WTC11 (cell line): Measurements from ENCODE around the gene AK8. TPM values are rescaled to one million over a fixed set of nuclear protein-coding genes. Genes with fewer than 3 reads are reported as not detected.

ENCODE experiments used
- ATAC-seq: fragments of 200-7000 bp; cut with Tn5 transposase; 2 replicates; pipeline ENCODE4 v1.10.0; 2021; ENCODE audit warnings: mild to moderate bottlenecking, moderate library complexity
- CTCF ChIA-PET: fragments of 300-600 bp; sonication (Branson Sonifier 250); formaldehyde crosslinking; loops from one replicate; lab custom pipeline; 2021; ENCODE audit warnings: antibody characterized with exemption; lab: Charles Lee
- POLR2A ChIA-PET: fragments of 350-600 bp; sonication (Branson Sonifier 250); formaldehyde crosslinking; loops from one replicate; lab custom pipeline; 2021; ENCODE audit warnings: antibody characterized with exemption; lab: Charles Lee
- DNase-seq: peaks from one replicate; pipeline ENCODE4 v3.0.0; 2021; ENCODE audit warnings: low spot score
- H3K27ac Mint-ChIP-seq: 2 replicates; pipeline ENCODE4 v1.8.0; 2021; ENCODE audit warnings: mixed read lengths
- H3K27me3 Mint-ChIP-seq: 2 replicates; pipeline ENCODE4 v1.8.0; 2021; ENCODE audit warnings: low read depth, mild to moderate bottlenecking, moderate library complexity, mixed read lengths
- H3K36me3 Mint-ChIP-seq: 2 replicates; pipeline ENCODE4 v1.8.0; 2021; ENCODE audit warnings: mixed read lengths
- H3K4me1 Mint-ChIP-seq: 2 replicates; pipeline ENCODE4 v1.8.0; 2022; ENCODE audit warnings: mixed read lengths
- H3K4me3 Mint-ChIP-seq: 2 replicates; pipeline ENCODE4 v1.8.0; 2021; ENCODE audit warnings: mild to moderate bottlenecking, moderate library complexity, mixed read lengths
- H3K9me3 Mint-ChIP-seq: 2 replicates; pipeline ENCODE4 v1.8.0; 2021; ENCODE audit warnings: mixed read lengths
- AFF4 ChIP-seq: sonication (generic); formaldehyde crosslinking; IDR thresholded peaks from 2 replicates; pipeline ENCODE4 v1.8.1; 2023; ENCODE audit warnings: mild to moderate bottlenecking, missing genetic modification reagents, borderline replicate concordance
- CTCF ChIP-seq: fragments of 200-600 bp; IDR thresholded peaks from 2 replicates; pipeline ENCODE4 v1.8.0; 2022; ENCODE audit warnings: antibody characterized with exemption
- EMX1 ChIP-seq: fragments of 250-450 bp; sonication (Bioruptor Pico); IDR thresholded peaks from 2 replicates; pipeline ENCODE4 v1.8.0; 2021; ENCODE audit warnings: mild to moderate bottlenecking
- ESRRA ChIP-seq: sonication (generic); formaldehyde crosslinking; IDR thresholded peaks from 2 replicates; pipeline ENCODE4 v1.8.1; 2022; ENCODE audit warnings: mild to moderate bottlenecking, missing genetic modification reagents, borderline replicate concordance
- HMGXB4 ChIP-seq: sonication (generic); formaldehyde crosslinking; IDR thresholded peaks from 2 replicates; pipeline ENCODE4 v1.8.1; 2023; ENCODE audit warnings: mild to moderate bottlenecking, moderate library complexity, missing genetic modification reagents
- KAT7 ChIP-seq: sonication (generic); formaldehyde crosslinking; IDR thresholded peaks from 2 replicates; pipeline ENCODE4 v1.8.1; 2023; ENCODE audit warnings: missing genetic modification reagents, mild to moderate bottlenecking, borderline replicate concordance
- MYBL2 ChIP-seq: sonication (generic); formaldehyde crosslinking; IDR thresholded peaks from 2 replicates; pipeline ENCODE4 v1.8.1; 2023; ENCODE audit warnings: mild to moderate bottlenecking, moderate library complexity, missing genetic modification reagents
- NFE2L1 ChIP-seq: sonication (generic); formaldehyde crosslinking; IDR thresholded peaks from 2 replicates; pipeline ENCODE4 v1.8.1; 2023; ENCODE audit warnings: missing genetic modification reagents
- RELA ChIP-seq: sonication (generic); formaldehyde crosslinking; IDR thresholded peaks from 2 replicates; pipeline ENCODE4 v1.8.1; 2022; ENCODE audit warnings: missing genetic modification reagents, mild to moderate bottlenecking, borderline replicate concordance
- SMAD3 ChIP-seq: sonication (generic); formaldehyde crosslinking; IDR thresholded peaks from 2 replicates; pipeline ENCODE4 v1.8.0; 2022; ENCODE audit warnings: missing genetic modification reagents, mild to moderate bottlenecking, borderline replicate concordance
- SMAD4 ChIP-seq: sonication (generic); formaldehyde crosslinking; IDR thresholded peaks from 2 replicates; pipeline ENCODE4 v1.8.0; 2022; ENCODE audit warnings: mild to moderate bottlenecking, missing genetic modification reagents
- SOX15 ChIP-seq: fragments of 250-450 bp; sonication (Bioruptor Pico); IDR thresholded peaks from 2 replicates; pipeline ENCODE4 v1.9.0; 2021; ENCODE audit warnings: mild to moderate bottlenecking
- SP1 ChIP-seq: sonication (generic); formaldehyde crosslinking; conservative IDR thresholded peaks from 2 replicates; pipeline ENCODE4 v1.8.1; 2022; ENCODE audit warnings: missing genetic modification reagents
- TCF7 ChIP-seq: sonication (generic); formaldehyde crosslinking; IDR thresholded peaks from 2 replicates; pipeline ENCODE4 v1.8.0; 2022; ENCODE audit warnings: mild to moderate bottlenecking, low read depth, missing genetic modification reagents, moderate library complexity
- TEAD4 ChIP-seq: sonication (generic); formaldehyde crosslinking; IDR thresholded peaks from 2 replicates; pipeline ENCODE4 v1.8.0; 2022; ENCODE audit warnings: mild to moderate bottlenecking, missing genetic modification reagents
- ZBTB21 ChIP-seq: sonication (generic); formaldehyde crosslinking; IDR thresholded peaks from 2 replicates; pipeline ENCODE4 v1.8.1; 2023; ENCODE audit warnings: mild to moderate bottlenecking, missing genetic modification reagents, borderline replicate concordance
- ZMAT4 ChIP-seq: fragments of 250-450 bp; sonication (Bioruptor Pico); IDR thresholded peaks from 2 replicates; pipeline ENCODE4 v1.9.0; 2021; ENCODE audit warnings: mild to moderate bottlenecking
- ZNF219 ChIP-seq: sonication (generic); formaldehyde crosslinking; IDR thresholded peaks from 2 replicates; pipeline ENCODE4 v1.8.0; 2023; ENCODE audit warnings: missing genetic modification reagents, mild to moderate bottlenecking, borderline replicate concordance
- ZNF263 ChIP-seq: sonication (generic); formaldehyde crosslinking; IDR thresholded peaks from 2 replicates; pipeline ENCODE4 v1.8.1; 2022; ENCODE audit warnings: low read depth, mild to moderate bottlenecking, moderate library complexity, missing genetic modification reagents
- ZNF396 ChIP-seq: fragments of 250-450 bp; sonication (Bioruptor Pico); IDR thresholded peaks from 2 replicates; pipeline ENCODE4 v1.8.0; 2021; ENCODE audit warnings: mild to moderate bottlenecking, moderate library complexity, borderline replicate concordance
- total RNA-seq: library from RNA; stranded (reverse); gene quantifications from 3 replicates; pipeline ENCODE4 v1.2.3, GENCODE V29; 2021

The AK8 gene
- total RNA-seq, 1 experiment from 2014 or later, result 0.48 TPM

- CTCF ChIA-PET, result no interaction called here
Observed at GRCh38 chr9:132699956-132700355, 178.1 kb downstream of the AK8 start.

More at GRCh38 chr9:132699956-132700355, 178.1 kb downstream of the AK8 start:
- ATAC-seq (no peak), DNase-seq (no peak)
- TF ChIP-seq RELA, result no peak
- no peak for TF ChIP-seq NFE2L1 (CRISPR knock-in tag)
- no peak for TF ChIP-seq SOX15 (CRISPR knock-in tag)
- no peak for TF ChIP-seq SP1 (CRISPR knock-in tag)
- TF ChIP-seq ZBTB21, result no peak
- no peak for TF ChIP-seq MYBL2 (CRISPR knock-in tag)
- TF ChIP-seq ZMAT4 (CRISPR knock-in tag), result no peak
- no peak for TF ChIP-seq CTCF
- no peak for TF ChIP-seq SMAD3 (CRISPR knock-in tag)
- no peak for TF ChIP-seq TCF7 (CRISPR knock-in tag)
- no peak for TF ChIP-seq ZNF396 (CRISPR knock-in tag)
- TF ChIP-seq ZNF263 (CRISPR knock-in tag), result no peak
- TF ChIP-seq KAT7, result no peak
- TF ChIP-seq AFF4 (CRISPR knock-in tag), result no peak
- no peak for TF ChIP-seq SMAD4 (CRISPR knock-in tag)
- TF ChIP-seq TEAD4 (CRISPR knock-in tag), result no peak
- no peak for TF ChIP-seq ESRRA (CRISPR knock-in tag)
- no peak for TF ChIP-seq HMGXB4 (CRISPR knock-in tag)
- TF ChIP-seq ZNF219 (CRISPR knock-in tag), result no peak
- no peak for TF ChIP-seq EMX1 (CRISPR knock-in tag)
- no peak overlapping the region for H3K27ac Mint-ChIP-seq
- H3K27me3 Mint-ChIP-seq, result peaks cover 13% of the 10 kb centered on the region
- no peak overlapping the region for H3K4me3 Mint-ChIP-seq
- peaks cover 34% of the 10 kb centered on the region for H3K36me3 Mint-ChIP-seq
- H3K4me1 Mint-ChIP-seq, result no peaks in the 10 kb centered on the region
- POLR2A ChIA-PET, result no interaction called here
- H3K9me3 Mint-ChIP-seq, result peaks cover 55% of the 10 kb centered on the region
